A172 (cell line): ENCODE data around the gene SLC25A5. TPM values are rescaled to one million over a fixed set of nuclear protein-coding genes. Genes with fewer than 3 reads are reported as not detected.

Source experiments
- DNase-seq: peaks from one replicate; pipeline ENCODE4 v3.0.0-alpha.2; 2015; ENCODE audit warnings: low spot score
- total RNA-seq: library from RNA; depleted of rRNA; stranded (reverse); fragments of >200 nt; shearing (Covaris generic); gene quantifications from 2 replicates; pipeline ENCODE4 v1.2.3, GENCODE V29; 2014; rRNA removed

SLC25A5 gene
- total RNA-seq, 1 experiment from 2014 or later: 176 TPM

GRCh38 chrX:119505945-119506344 lies 37.7 kb downstream of the SLC25A5 start:
- DNase-seq: no peak

DNA sequence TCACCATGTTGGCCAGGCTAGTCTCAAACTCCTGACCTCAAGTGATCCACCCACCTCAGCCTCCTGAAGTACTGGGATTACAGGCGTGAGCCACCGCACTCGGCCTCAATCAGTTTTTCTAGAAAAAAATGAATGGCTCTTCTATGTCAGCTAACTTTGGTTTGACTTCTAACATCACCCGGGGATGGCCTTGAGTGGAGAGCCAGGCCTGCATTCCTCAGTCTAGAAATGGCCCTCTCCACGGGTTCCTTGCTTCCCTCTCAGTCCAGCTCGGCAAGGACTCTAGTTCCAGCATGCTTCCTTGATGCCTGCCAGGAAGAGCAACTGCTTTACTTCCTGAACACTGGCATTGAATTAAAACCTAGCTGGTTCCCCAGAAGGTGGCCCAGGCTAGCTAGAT lies 39.0 kb downstream of the SLC25A5 start:
- DNase-seq: no peak

DNA sequence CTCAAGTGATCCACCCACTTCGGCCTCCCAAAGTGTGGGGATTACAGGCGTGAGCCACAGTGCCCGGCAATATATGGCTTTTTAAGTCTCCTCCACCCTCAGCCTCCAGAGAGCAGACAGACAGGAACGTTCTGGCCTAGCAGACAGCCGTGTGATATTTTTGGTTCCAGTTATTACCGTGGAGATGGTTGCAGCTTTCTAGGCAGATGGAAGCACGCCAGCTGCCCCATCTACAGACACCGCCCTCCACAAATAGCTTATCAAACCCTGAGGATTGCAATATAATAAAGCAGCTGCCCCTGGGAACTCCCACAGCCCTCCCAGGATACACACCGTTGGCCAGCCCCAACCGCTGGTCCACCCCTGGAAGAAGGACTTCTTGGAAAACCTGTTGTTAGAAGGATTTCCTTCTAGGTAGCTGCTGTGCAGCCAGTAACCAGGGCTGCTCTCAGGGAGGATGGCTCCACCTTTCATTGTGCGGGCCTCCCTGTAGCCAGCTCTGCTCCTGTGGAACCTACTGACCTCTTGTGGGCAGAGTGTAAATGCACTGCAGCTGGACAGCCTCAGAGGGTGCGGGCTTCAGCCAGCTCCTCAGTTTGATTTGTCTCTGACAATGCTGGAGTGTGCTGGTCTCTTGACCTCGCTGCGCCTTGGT lies 44.0 kb downstream of the SLC25A5 start:
- peak; percentile 56 for DNase-seq

DNA sequence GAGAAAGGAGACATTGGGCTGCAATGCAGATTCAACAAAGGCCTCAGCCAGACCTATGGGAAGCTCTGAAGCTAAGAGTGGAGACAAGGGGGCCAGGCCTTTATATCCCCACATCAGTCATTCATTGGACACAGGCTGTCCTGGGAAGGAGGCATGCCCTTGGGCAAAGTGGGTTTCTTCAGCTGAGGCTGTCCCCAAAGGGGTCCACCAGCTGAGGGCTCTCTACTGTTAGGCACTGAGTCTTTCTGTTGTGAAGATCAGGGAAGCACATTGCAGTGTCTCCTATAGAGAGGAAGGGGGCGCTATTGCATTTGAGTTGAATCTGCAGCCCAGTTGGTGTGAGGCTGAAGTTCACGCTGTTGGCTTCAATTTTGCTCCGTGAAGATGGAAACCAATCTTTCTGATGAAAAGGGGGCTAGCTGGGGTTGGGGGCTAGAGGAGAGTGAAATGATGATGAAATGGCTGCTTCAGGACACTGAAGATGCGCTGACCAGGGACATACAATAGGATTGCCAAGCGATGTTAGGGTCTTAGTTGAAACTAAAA lies 48.0 kb downstream of the SLC25A5 start:
- peak; percentile 25 for DNase-seq

GRCh38 chrX:119518371-119518770 lies 50.1 kb downstream of the SLC25A5 start:
- no peak for DNase-seq

Other genes with a start within 250 kb of the SLC25A5 start
- gene PGRMC1, start 232.2 kb upstream of the SLC25A5 start, total RNA-seq: 79.5 and 85.1 TPM in 2 replicates
- gene SLC25A43, start 69.1 kb upstream of the SLC25A5 start, total RNA-seq: 13.2 and 14.9 TPM in 2 replicates
- gene STEEP1, start 97.0 kb downstream of the SLC25A5 start, total RNA-seq: 33.0 and 39.8 TPM in 2 replicates
- gene UBE2A, start 106.1 kb downstream of the SLC25A5 start, total RNA-seq: 24.5 and 30.3 TPM in 2 replicates
- 2.7 and 3.5 TPM in 2 replicates for gene NKRF, start 138.0 kb downstream of the SLC25A5 start, total RNA-seq
- 13.9 and 15.3 TPM in 2 replicates for gene SEPTIN6, start 224.7 kb downstream of the SLC25A5 start, total RNA-seq